Stimulated activated effector memory CD8-positive, alpha-beta T cell treated with anti-CD3 and anti-CD28 coated beads, Interleukin-12 subunit alpha, Interleukin-12 subunit beta, amount 100 ng/mL, for 72 hours (primary cell): Measurements from ENCODE around the gene CIAPIN1.
A peak's percentile ranks its signal among the peaks of the same experiment; 100 is the strongest.

ENCODE experiments used
- ATAC-seq: fragments of 150-1000 bp; cut with Tn5 transposase; 2 replicates; pipeline ENCODE4 v1.10.0; 2021
- DNase-seq, 2 donors: peaks; one replicate each; pipeline ENCODE4 v3.0.0; 2021 to 2022; ENCODE audit warnings: low spot score in 2 of 2
- H3K27ac Mint-ChIP-seq: one replicate; pipeline ENCODE4 v1.8.0; 2022; ENCODE audit warnings: mild to moderate bottlenecking, mixed read lengths
- H3K36me3 Mint-ChIP-seq: one replicate; pipeline ENCODE4 v1.8.0; 2022; ENCODE audit warnings: mild to moderate bottlenecking, mixed read lengths
- H3K4me1 Mint-ChIP-seq: one replicate; pipeline ENCODE4 v1.8.0; 2022; ENCODE audit warnings: mixed read lengths
- H3K4me3 Mint-ChIP-seq: one replicate; pipeline ENCODE4 v1.8.0; 2022; ENCODE audit warnings: mild to moderate bottlenecking, mixed read lengths
- H3K9me3 Mint-ChIP-seq: one replicate; pipeline ENCODE4 v1.8.0; 2022; ENCODE audit warnings: mixed read lengths

The CIAPIN1 gene

DNA sequence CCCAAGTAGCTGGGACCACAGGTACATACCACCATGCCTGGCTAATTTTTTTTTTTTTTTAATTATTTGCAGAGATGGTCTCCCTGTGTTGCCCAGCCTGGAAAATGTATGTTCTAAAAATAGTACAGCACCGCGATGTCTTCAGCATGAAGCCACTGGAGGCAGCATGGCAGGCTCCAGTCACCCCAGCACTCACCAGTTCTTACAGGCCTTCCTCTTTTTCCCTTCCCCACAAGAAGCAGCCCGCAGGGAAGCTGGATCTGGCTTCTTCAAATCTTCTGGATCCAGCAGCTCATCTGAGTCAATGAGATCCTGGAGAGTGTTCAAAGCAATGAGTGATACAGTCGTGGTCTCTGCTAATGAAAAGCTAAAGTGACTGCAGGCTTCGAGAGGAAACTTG, 16.2 kb downstream of the CIAPIN1 start:
- peak overlapping the region; percentile 12 for H3K27ac Mint-ChIP-seq
- DNase-seq (no peak), ATAC-seq (no peak)
- H3K4me1 Mint-ChIP-seq = no peaks in the 10 kb centered on the region
- H3K36me3 Mint-ChIP-seq = peaks cover 87% of the 10 kb centered on the region
- H3K4me3 Mint-ChIP-seq = no peak overlapping the region
- no peaks in the 10 kb centered on the region for H3K9me3 Mint-ChIP-seq

GRCh38 chr16:57427824-57428223, 19.4 kb downstream of the CIAPIN1 start:
- H3K4me1 Mint-ChIP-seq = no peaks in the 10 kb centered on the region
- peaks cover 56% of the 10 kb centered on the region for H3K36me3 Mint-ChIP-seq
- no peaks in the 10 kb centered on the region for H3K9me3 Mint-ChIP-seq
- ATAC-seq (no peak), DNase-seq (no peak)
- H3K4me3 Mint-ChIP-seq = no peak overlapping the region
- peak overlapping the region; percentile 63 for H3K27ac Mint-ChIP-seq

DNA sequence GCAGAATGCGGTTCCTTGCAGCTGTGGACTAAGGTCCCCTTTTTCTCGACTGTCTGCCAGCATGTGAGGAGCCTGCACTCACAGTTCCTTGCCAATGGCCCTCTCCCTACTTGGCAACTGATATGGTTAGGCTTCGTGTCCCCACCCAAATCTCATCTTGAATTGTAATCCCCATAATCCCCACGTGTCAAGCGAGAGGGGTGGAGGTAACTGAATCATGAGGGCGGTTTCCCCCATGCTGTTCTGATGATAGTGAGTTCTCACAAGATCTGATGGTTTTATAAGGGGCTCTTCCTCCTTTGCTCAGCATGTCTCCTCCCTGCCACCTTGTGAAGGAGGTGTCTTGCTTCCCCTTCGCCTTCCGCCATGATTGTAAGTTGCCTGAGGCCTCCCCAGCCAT, 19.9 kb downstream of the CIAPIN1 start:
- Mint-ChIP-seq H3K27ac (peak overlapping the region; percentile 63), H3K4me3 (no peak overlapping the region), H3K4me1 (no peaks in the 10 kb centered on the region), H3K36me3 (peaks cover 51% of the 10 kb centered on the region), H3K9me3 (no peaks in the 10 kb centered on the region)
- no peak for DNase-seq
- ATAC-seq = no peak

DNA sequence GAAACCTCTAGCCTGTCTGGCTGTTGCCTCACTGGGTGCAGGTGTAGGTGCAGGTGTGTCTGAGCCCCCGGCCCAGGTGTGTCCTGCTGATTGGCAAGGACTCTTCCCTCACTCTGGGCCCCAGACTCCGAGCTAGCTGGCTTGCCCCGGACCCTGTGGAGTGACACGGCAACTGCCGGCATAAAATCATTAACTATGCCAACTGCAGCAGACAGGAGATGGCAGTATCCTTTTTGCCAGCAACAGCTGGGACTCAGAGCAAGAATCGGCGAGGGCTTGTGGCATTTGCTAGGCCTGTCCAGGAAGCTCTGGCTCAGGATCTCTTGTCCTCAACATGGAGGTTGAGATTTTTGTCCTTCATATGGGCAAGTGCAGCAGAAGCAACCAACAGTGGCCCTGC, 20.8 kb downstream of the CIAPIN1 start:
- Mint-ChIP-seq H3K9me3 (no peaks in the 10 kb centered on the region), H3K4me3 (no peak overlapping the region), H3K4me1 (no peaks in the 10 kb centered on the region), H3K27ac (no peak overlapping the region), H3K36me3 (peaks cover 41% of the 10 kb centered on the region)
- DNase-seq (no peak), ATAC-seq (no peak)

DNA sequence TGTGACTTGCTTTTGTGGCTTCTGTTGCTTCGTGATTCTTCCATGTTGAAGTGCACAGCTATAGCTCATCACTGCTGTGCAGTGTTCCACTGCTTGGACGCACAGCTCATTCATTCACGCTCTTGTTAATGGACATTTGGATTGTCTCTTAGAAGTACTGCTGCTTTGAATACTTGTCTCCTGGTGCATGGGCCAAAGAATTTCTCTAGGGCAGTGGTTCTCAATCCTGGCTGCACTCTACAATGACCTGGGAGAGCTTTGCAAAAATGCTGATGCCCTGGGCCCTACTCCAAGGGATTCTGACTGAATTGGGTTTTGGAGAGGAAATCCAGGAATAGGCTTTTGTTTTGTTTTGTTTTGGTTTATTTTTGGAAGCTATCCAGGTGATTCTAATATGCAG, 22.6 kb downstream of the CIAPIN1 start:
- Mint-ChIP-seq H3K27ac (no peak overlapping the region), H3K4me3 (no peak overlapping the region), H3K36me3 (peaks cover 24% of the 10 kb centered on the region), H3K9me3 (no peaks in the 10 kb centered on the region), H3K4me1 (no peaks in the 10 kb centered on the region)
- DNase-seq (no peak), ATAC-seq (no peak)

DNA sequence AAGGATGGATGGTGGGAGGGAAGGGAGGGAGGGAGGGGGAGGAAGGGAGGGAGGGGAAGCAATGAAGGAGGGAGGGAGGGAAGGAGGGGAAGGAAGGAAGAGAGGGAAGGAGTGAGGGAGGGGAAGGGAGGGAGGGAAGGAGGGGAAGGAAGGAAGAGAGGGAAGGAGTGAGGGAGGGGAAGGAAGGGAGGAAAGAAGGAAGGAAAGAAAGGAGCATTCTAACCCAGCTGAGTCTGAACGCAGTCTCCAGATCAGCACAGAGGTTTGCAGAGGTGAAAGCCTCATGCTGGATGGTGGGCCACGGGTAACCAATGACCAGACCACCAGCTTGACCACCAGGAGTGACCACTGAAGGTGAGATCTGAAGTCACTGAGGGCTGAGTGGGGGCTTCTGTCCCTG, 24.0 kb downstream of the CIAPIN1 start:
- Mint-ChIP-seq H3K36me3 (peaks cover 9% of the 10 kb centered on the region), H3K9me3 (no peaks in the 10 kb centered on the region), H3K4me3 (no peak overlapping the region), H3K4me1 (peaks cover 10% of the 10 kb centered on the region), H3K27ac (no peak overlapping the region)
- ATAC-seq = no peak
- no peak for DNase-seq

GRCh38 chr16:57422026-57422944, 24.9 kb downstream of the CIAPIN1 start:
- DNase-seq (no peak), ATAC-seq (no peak)
- peak overlapping the region; percentile 46 for H3K27ac Mint-ChIP-seq
- no peaks in the 10 kb centered on the region for H3K9me3 Mint-ChIP-seq
- H3K4me3 Mint-ChIP-seq = no peak overlapping the region
- peaks cover 17% of the 10 kb centered on the region for H3K4me1 Mint-ChIP-seq
- H3K36me3 Mint-ChIP-seq = peaks cover 2% of the 10 kb centered on the region

DNA sequence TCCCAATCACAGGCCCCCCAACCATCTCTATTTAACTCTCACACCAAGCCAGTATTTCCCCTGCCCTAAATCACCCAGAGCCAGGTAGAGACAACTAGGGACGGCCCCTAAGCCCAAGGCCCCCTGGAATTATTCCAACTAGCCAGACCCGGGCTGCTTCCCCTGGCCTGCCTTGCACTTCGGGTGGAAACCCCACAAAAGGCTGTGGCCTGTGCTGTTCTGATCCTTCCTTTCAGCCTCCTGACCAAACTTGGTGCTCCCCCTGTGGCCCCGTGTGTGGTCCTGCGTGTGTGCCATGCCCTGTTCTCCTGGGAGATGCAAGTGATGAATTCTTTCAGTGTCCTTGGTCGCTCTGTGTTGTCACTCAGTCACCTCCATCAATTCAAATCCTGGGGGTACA, 27.7 kb downstream of the CIAPIN1 start:
- DNase-seq = no peak
- Mint-ChIP-seq H3K4me3 (no peak overlapping the region), H3K36me3 (peaks cover 14% of the 10 kb centered on the region), H3K9me3 (no peaks in the 10 kb centered on the region), H3K27ac (peak overlapping the region; percentile 88), H3K4me1 (peaks cover 28% of the 10 kb centered on the region)
- ATAC-seq = no peak

DNA sequence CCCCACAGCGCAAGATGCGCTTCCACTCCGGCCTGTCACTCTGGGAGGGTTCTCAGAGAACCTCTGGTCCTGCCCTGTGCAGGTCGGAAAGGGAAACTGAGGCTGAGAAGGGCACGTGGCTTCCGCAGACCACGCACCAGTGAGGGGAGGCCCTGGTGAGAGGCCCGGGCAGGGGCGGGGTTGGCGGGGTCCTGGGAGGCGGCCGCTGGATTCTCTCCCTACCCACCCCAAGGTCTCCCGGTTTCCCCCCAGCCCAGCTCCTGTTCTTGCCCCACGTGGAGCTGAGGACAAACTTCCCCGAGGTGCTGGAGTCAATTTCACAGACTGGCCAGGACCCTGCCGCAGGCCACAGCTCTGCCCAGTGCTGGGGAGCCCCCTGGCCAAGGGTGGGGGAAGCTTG, 31.1 kb downstream of the CIAPIN1 start:
- peaks cover 14% of the 10 kb centered on the region for H3K36me3 Mint-ChIP-seq
- DNase-seq = no peak
- H3K4me3 Mint-ChIP-seq = peak overlapping the region; percentile 71
- no peak for ATAC-seq
- H3K9me3 Mint-ChIP-seq = no peaks in the 10 kb centered on the region
- peaks cover 34% of the 10 kb centered on the region for H3K4me1 Mint-ChIP-seq
- H3K27ac Mint-ChIP-seq = peak overlapping the region; percentile 95

- no peak for ATAC-seq
- Mint-ChIP-seq H3K9me3 (no peaks in the 10 kb centered on the region), H3K4me3 (no peak overlapping the region), H3K27ac (no peak overlapping the region), H3K4me1 (peaks cover 29% of the 10 kb centered on the region), H3K36me3 (peaks cover 14% of the 10 kb centered on the region)
- no peak for DNase-seq
Observed at GRCh38 chr16:57413733-57414132, 33.5 kb downstream of the CIAPIN1 start.

- Mint-ChIP-seq H3K27ac (no peak overlapping the region), H3K4me3 (no peak overlapping the region)
- no peak for ATAC-seq
Observed at GRCh38 chr16:57413301-57413730, 33.9 kb downstream of the CIAPIN1 start.

DNA sequence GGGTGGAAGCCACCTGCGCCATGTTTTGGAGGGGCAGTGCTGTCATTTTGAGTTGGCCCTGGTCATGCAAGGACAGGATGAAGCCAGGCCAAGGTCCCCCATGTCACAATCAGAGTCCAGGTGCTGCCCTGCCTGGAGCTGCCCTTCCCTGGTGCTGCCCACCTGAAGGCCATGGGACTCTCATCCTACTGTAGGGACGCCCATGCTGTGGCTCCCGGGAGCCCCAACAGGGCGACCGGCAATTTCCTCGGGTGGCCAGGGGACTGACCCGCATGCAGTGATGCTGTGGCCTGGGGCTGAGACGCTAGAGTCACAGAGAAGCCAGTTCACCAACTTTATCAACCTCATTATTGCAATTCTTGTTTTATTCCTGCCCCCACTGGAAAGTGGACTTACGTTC, 34.6 kb downstream of the CIAPIN1 start:
- no peaks in the 10 kb centered on the region for H3K9me3 Mint-ChIP-seq
- no peak for DNase-seq
- H3K4me1 Mint-ChIP-seq = peaks cover 19% of the 10 kb centered on the region
- peaks cover 14% of the 10 kb centered on the region for H3K36me3 Mint-ChIP-seq
- ATAC-seq = no peak
- no peak overlapping the region for H3K27ac Mint-ChIP-seq
- no peak overlapping the region for H3K4me3 Mint-ChIP-seq

More at GRCh38 chr16:57413301-57413730, 33.9 kb downstream of the CIAPIN1 start:
- peaks cover 14% of the 10 kb centered on the region for H3K36me3 Mint-ChIP-seq
- H3K9me3 Mint-ChIP-seq = no peaks in the 10 kb centered on the region
- H3K4me1 Mint-ChIP-seq = peaks cover 25% of the 10 kb centered on the region
- no peak for DNase-seq

DNA sequence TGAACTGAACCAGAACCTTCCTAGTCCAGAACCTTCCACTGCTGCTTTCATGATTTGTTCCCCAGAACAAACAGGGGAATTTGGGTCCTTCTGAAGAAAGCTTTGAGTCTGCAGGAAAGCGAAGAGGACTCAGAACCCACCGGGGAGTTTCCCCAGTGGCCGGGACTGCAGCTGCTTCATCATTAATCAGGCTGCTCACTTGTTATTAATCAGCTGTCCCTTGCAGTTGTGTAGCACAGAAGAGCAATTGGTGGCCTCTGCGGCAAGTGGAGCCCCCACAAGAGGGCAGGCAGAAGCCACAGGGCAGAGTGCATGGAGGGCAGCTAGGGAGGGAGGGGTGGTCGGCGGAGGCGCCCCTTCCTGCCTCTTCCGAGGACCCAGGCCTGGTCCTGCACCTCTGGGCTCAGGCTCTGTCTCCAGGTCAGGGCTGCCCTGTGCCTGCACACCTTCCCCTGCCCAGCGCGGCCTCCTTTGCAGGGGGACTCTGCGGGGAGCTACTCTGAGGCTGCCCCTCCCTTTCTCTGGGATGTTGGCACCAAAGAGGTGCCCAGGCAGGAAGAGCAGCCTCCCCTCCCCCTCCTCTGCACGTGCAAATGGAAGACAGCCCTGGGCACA, 35.7 kb downstream of the CIAPIN1 start:
- ATAC-seq (peak; percentile 33), DNase-seq (no peak)
- H3K9me3 Mint-ChIP-seq = no peaks in the 10 kb centered on the region
- H3K36me3 Mint-ChIP-seq = peaks cover 5% of the 10 kb centered on the region
- H3K4me1 Mint-ChIP-seq = peaks cover 8% of the 10 kb centered on the region
- H3K4me3 Mint-ChIP-seq = no peak overlapping the region
- H3K27ac Mint-ChIP-seq = no peak overlapping the region

- no peak for ATAC-seq
- Mint-ChIP-seq H3K36me3 (peaks cover 5% of the 10 kb centered on the region), H3K9me3 (no peaks in the 10 kb centered on the region), H3K4me3 (no peak overlapping the region), H3K27ac (no peak overlapping the region), H3K4me1 (peaks cover 11% of the 10 kb centered on the region)
- DNase-seq = no peak
Observed at GRCh38 chr16:57409870-57410587, 37.2 kb downstream of the CIAPIN1 start.

DNA sequence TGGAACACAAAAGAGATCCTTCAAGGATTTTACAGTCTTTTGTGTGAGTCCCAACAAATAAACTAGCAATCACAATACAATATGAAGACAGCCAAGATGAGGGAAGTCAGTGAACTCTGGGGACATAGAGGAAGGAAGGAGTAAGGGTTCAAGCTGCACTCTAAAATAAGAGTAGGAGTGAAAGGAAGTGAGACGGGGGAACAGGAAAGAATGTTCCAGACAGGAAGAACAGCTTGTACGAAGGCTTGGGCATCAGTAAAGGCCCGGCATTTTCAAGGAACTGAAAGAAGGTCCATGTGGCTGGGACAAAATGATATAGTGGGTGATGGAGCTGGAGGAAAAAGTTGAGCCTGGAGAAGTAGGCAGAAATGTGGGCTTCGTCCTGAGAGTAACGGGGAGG, 38.1 kb downstream of the CIAPIN1 start:
- no peak for ATAC-seq
- H3K4me3 Mint-ChIP-seq = no peak overlapping the region
- H3K4me1 Mint-ChIP-seq = peaks cover 16% of the 10 kb centered on the region
- no peak for DNase-seq
- H3K27ac Mint-ChIP-seq = peak overlapping the region; percentile 17
- no peaks in the 10 kb centered on the region for H3K9me3 Mint-ChIP-seq
- H3K36me3 Mint-ChIP-seq = peaks cover 5% of the 10 kb centered on the region
